HG02870 (cell line): ENCODE results near the gene ELF1.
"Not testable (repeated sequence)": the region's sequence is repeated elsewhere in the genome, so short reads cannot be mapped to it uniquely, and the experiment has no call there.

ENCODE experiments used
- ATAC-seq: cut with Tn5 transposase; IDR thresholded peaks from one replicate; pipeline ENCODE4 v1.9.1; 2021; ENCODE audit warnings: mild to moderate bottlenecking, moderate library complexity; ENCODE audit not compliant: unreplicated experiment

Gene ELF1

DNA sequence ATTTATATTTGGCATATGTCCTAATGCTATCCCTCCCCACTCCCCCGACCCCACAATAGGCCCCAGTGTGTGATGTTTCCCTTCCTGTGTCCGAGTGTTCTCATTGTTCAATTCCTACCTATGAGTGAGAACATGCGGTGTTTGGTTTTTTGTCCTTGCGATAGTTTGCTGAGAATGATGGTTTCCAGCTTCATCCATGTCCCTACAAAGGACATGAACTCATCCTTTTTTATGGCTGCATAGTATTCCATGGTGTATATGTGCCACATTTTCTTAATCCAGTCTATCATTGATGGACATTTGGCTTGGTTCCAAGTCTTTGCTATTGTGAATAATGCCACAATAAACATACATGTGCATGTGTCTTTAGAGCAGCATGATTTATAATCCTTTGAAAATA lies 23.3 kb upstream of the ELF1 start:
- ATAC-seq = not testable (repeated sequence)

DNA sequence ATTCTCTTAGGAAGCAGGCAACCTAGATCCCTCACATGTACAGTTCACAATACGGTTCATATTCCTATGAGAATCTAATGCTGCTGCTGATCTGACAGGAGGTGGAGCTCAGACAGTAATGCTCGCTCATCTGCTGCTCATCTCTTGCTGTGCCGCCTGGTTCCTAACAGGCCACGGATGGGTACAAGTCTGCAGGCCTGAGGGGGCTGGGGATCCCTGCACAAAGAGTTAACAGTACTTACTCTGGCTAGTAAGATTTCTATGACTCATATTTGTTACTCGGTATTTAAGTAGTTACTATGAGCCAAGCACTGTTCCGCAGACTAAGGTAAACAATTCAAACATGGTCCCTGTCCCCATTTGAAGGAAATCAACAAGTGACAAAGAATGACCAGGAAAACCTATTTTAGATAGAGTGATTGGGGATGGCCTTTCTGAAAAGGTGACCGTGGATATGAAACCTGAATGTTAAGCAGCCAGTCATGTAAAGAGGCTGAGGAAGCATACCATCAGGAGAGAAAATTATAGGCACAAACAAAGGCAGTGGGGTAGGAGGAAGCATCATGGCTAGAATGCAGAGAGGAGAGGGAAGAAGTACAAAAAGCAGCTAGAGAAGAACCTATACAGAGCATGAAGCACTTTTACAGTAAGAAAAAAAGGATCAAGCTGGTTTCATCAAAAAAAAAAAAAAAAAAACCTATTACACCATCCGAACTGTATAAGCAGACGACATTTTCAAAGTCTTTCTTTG lies 21.6 kb upstream of the ELF1 start:
- ATAC-seq = no peak

DNA sequence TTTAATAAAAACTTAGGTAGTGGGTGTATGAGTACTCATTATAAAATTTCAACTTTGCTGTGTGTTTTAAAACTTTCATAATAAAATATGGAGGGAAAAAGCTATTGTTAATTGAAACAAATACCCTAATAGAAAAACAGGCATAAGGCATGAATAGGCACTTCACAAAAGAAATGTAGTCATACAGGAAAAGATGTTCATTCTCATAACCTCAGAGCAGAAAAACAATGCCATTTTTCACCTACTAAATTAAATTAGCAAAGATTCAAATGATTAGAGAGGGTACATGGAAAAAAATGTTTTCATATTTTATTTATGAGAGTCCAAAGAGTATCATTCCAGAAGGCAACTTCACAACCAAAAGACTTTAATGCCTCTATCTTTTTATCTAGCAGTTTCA lies 20.6 kb upstream of the ELF1 start:
- ATAC-seq = no peak

DNA sequence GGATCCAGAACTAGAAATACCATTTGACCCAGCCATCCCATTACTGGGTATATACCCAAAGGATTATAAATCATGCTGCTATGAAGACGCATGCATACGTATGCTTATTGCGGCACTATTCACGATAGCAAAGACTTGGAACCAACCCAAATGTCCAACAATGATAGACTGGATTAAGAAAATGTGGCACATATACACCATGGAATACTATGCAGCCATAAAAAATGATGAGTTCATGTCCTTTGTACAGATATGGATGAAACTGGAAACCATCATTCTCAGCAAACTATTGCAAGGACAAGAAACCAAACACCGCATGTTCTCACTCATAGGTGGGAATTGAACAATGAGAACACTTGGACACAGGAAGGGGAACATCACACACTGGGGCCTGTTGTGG lies 17.4 kb upstream of the ELF1 start:
- ATAC-seq = not testable (repeated sequence)

DNA sequence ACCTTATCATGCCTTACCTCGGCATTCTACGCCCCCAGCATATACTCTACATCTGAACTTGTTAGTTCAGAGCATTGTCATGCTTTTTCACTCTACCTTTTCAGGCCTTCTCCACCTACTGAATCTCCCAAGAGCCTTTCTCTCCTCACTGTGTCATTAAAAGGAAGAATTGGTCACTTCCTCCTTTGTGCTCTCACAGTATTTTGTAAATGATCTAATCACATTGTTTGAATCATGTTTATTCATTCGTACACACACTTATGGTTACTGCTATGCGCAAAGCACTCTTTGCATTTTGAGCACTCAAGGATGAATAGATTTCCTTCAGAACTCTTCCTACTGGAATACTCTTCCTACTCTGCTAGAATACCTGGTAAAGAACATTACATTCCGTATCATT lies 15.8 kb upstream of the ELF1 start:
- ATAC-seq = no peak

DNA sequence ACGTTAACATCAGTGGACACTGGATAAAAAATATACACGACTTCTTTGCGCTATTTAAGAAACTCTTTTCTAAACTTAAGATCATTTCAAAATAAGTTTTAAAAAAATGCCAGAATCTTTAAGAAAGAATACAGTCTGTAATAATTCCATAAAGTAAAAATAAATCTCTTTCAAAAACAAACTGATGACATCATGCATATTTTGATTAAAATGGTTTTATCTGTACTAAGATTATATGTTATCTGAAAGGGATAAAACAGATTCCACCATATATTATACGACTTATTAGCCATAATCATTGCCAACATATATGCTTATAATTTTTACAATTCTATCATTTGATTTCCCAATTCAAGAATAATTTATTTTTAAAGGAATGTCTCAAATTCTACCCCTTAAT lies 15.3 kb upstream of the ELF1 start:
- no peak for ATAC-seq

DNA sequence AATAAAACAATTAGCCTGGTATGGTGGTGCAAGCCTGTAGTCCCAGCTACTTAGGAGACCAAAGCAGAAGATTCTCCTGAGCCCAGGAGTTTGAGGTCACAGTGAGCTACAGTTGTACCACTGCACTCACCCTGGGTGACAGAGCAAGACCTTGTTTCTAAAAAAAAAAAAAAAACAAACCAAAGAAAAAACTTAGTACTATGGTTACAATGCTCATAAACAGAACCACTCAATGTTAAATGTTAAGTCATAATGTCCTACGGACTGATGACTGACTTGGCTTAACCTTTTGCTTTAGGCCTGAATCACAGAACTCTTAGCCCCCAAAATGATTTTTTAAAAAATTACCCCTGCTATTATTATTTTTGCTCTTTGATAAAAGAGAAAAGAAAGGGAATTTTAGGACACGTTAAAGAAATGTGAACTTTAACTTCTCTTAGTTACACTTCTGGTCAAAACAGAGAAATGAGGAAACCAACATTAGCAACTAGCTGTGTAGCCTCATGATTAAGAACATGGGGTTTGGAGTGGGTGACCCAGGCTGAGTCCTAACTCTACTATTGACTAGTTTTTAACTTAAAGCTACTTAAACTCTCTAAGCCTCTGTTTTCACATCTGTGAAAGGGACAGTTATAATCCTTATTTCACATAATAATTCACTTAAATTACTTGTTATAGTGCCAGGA lies 13.7 kb upstream of the ELF1 start:
- ATAC-seq = no peak

DNA sequence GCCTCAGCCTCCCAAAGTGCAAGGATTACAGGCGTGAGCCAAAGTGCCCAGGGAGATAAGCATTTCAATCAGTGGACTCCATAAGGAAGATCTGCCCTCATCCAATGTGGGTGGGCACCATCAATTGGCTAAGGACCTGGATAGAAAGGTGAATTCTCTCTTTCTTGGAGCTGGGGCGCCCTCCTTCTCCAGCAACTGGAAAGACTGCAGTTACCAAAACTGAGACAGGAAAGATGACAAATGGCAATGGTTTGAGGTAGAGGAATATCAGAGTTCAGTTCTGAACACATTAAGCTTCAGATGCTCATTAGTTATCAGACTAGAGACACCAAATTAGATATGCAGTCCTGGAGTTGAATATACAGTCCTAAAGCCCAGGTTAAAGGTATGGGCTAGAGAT lies 10.5 kb upstream of the ELF1 start:
- no peak for ATAC-seq

DNA sequence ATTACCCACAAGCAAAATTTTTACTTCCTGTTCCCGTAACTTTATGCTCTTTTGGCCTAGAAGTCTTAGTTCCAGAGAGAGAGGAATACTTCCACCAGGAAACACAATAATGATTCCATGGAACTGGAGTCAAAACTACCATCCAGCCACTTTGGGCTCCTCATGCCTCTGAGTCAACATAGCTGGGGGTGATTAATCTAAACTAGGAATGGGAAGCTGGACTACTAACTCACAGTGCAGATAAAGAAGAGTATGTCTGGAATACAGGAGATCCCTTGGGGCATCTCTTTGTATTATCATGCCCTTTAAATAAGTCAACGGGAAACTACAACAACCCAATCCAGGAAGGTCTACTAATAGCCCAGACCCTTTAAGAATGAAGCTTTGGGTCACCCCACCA lies 8.9 kb upstream of the ELF1 start:
- no peak for ATAC-seq

DNA sequence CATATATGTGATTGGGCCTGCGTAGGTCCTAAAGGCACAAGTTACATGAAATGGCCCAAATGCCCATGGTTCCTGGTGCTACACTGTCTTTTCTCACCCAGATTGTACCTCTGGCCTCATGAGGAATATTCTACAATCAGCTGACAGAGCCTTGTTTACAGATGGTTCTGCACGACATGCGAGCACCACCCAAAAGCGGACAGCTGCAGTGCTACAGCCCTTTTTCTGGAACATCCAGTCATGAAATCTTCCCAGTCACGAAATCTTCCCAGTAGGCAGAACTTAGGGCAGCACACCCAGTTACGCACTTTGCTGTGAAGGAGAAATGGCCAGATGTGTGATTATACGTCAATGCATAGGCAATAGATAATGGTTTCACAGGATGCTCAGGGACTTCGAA lies 7.7 kb upstream of the ELF1 start:
- no peak for ATAC-seq

DNA sequence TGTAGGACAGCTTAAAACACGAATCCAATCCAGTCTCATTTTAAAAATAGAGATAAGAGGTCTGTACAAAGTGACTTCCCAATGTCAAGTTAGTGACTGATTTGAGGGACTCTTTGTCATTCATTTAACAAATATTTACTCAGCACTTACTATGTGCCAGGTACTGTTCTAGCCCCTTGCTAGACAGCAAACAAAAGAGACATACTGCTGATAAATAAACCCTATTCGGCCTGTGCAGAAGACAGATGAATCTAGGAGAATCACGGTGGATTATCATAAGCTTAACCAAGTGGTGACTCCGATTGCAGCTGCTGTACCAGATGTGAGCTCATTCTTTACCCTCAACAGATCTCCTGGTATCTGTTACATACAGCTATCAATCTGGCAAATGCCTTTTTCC lies 6.4 kb upstream of the ELF1 start:
- ATAC-seq = no peak

DNA sequence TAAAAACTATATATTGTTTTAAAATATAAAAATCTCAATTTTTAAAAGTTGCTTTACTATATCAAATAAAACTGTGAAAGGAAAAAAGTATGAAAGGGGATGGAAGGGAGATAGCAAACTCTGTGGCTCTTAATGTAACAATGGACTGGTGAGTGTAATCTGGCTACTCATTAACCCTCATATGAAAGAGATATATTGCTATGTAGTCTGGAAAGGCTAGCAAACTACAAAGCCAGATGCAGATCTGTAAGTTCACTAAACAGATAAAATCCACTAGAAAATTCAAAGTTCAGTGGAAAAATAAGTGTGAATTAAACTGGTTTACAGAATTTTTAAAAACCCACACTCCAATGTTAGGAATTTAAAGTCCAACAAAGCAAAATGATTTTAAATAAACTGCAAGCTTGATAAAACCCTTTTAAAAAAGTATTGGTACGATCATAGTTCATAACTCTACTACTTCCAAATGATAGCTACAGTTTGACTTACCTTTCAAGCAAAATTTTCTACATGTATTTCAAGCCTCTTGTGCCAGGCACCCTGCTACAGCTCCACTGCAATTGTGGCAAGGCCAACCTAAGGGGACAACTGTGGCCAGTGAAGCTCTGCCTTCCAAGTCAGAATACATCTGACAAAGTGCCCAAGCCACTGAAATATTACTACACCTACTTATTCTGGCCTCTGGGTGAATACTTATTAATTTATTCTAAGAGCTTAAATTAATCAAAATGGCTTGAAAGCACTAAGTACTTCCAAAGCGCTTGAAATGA lies 647 bp upstream of the ELF1 start:
- ATAC-seq = no peak

DNA sequence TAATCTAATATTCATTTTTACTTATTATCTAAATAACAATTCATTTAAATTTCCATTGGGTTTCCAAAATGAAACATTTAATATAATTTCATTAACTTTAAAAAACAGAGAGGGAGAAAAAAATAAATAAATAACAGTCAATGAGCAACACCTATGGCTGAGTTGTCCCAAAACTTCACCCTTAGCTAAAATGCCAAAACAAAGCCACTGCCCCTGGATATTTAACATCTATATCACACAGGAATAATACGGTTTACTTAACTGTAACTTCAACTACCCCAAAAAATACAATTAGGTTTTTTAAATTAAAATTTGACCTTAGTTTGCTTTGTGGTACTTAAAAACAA lies 541 bp downstream of the ELF1 start:
- ATAC-seq = no peak

DNA sequence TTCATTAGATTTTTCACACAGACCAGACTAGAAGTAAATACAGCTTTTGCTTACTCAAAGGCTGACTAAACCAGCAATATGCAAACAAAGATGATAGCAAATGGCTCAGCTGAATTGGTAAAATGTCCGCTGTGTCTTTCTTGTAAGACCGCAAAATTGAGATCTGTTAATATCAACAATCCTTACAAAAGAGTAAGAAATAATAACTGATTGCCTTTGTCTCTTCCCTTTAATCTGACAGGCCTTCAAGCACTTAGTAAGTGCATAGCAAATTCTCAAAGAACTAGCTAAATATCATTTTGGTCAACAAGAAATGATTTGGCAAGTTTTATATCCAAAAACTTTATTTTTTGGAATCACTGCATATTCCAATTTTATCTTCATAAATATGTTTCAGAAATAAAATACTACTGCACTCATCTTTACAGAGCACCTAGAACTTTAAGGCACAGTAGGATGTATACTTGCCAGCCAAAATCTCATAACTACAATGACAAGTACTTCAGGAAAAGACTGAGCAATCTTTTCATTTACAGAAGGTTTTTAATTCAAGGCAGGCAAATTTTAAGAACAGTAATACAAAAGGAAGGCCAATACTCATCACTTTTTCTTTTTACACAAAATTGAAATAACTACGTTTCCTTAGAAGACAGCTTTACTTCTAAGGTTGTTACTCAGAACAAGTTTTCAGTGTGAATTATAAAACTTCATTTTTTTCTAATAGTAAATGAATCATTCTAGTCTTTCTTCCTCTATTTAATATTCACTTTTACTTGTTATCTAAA lies 1.1 kb downstream of the ELF1 start:
- no peak for ATAC-seq

DNA sequence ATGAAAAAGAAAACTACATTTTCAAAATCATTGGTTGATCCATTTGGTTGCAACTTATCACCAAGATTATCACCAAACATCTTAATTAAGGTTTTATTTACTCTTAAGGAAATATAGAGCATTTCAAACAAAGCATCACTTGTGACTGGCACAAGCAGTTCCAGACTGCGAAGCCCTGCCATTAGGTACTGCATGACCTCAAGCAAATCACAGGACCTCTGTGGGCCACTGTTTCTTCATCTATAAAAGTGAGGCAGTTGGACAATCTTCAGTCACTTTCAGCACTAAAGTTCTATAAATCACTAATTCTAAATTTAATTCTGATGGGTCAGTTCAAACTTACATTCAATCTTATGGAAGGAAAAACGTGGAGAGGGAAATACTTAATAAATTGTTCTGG lies 2.0 kb downstream of the ELF1 start:
- no peak for ATAC-seq

DNA sequence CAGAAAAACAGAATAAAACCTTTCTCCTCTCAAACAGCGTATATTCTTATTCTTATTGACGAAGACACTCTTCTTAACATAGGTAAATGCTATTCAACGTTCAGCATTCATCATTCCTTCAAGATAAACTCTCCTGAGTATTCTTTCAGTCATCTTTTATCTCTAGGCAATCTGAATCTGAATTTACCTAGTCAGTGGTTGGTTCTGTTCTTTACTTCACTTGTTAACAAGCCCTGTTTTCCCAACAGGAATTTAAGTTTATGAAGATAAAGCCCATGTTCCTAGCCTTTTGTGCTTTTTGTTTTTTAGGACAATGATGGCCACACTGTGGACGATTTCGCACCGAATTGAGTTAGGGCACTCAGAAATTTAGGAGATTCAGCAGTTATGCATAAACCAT lies 3.2 kb downstream of the ELF1 start:
- no peak for ATAC-seq

DNA sequence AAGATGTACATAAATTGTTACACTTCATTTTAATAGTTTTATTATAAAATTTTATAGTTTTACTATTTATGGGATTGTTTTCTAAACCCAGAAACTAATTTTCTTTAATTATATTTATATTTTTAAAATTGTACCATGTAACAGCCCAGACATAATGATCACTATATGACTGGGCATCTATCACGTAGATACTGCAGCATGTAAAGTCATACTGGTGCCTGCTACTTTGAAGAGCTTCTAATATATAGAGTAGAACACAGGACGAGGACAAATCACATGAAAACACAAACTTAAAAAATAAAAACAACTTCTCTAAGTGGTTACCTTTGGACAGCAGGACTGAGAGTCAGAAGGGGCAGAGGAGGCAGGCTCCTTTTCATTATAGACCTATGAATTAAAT lies 5.3 kb downstream of the ELF1 start:
- no peak for ATAC-seq

DNA sequence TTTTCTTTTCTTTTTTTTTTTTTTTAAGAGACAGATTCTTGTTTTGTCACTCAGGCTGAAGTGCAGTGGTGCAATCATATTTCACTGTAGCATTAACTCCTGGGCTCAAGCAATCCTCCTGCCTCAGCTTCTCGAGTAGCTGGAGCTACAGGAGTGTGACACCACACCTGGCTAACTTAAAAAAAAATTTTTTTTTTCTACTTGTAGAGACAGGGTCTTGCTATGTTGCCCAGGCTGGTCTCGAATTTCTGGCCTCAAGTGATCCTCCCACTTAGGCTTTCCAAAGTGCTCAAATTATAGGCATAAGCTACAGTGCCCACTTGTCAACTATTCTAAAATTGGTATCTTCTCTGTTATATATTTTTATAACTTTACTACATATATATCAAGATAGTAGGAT lies 6.6 kb downstream of the ELF1 start:
- ATAC-seq = no peak

DNA sequence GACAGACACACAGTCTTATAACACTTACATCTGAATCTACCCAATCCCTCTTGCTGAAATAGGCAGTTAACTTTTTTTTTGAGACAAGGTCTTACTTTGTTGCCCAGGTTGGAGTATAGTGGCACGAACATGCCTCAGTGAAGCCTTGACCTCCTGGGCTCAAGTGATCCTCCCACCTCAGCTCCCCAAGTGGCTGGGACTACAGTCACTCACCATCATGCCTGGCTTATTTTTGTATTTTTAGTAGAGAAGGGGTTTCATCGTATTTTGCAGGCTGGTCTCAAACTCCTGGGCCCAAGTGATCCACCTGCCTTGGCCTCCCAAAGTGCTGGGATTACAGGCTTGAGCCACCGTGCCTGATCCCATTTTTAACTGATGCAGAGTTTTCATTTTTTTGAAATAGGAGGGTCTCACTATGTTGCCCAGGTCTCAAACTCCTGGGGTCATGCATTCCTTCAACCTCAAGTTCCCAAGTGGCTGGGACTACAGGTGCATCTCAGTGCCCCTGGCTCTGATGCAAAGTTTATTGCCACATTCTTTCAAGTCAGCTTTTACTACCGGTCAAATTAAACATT lies 7.6 kb downstream of the ELF1 start:
- ATAC-seq = no peak

DNA sequence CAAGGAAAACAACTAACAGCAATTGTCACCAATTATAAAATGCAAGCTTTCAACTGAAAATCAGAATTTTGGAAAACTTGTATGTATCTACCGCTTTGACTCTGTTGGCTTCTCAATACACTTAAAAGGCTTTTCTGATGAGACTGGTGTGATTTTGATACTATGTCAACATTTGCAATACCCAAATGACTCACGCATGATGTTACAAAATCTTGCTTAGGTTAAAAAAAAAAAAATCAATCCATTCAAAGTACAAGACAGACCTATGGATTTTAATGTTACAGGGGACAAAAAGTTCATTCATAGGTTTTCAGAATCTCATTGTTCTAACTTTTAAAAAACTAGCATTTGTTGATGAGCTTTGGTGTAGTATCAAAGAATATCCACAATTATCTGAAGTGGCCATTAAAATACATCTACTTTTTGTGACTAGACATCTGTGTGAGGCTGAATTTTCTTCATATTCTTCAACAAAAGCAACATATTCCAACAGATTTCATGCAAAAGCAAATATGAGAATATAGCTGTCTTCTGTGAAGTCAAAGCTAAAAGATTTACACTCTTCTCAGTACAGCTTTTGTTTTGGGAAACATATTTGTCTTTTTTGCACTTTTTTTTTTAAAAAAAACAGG lies 10.7 kb downstream of the ELF1 start:
- no peak for ATAC-seq

DNA sequence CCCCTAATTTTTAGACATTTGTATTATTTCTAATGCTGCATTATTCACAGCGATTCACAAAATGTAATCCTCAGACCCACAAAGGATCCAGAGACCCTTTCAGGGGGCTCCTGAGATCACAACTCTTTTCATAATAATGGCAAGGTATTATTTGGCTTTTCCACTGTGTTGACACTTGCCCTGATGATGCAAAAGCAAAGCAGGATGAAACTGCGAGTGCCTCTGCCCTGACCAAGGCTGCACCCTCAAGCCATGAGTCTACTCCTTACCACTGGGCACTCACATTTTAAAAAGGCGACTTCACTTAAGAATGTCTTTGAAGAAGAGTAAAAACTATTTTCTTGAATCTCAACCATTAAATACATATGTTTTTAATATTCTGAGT lies 11.4 kb downstream of the ELF1 start:
- no peak for ATAC-seq
